Left lobe of liver (tissue), 2 donors: ENCODE measurements around the gene RBKS. TPM values are rescaled to one million over a fixed set of nuclear protein-coding genes. Genes with fewer than 3 reads are reported as not detected.

Source experiments
- ATAC-seq: fragments of 200-7000 bp; cut with Tn5 transposase; one replicate; pipeline ENCODE4 v1.9.1; 2020; ENCODE audit warnings: mild to moderate bottlenecking, moderate library complexity
- DNase-seq: peaks from one replicate; pipeline ENCODE4 v3.0.0-alpha.2; 2020; ENCODE audit warnings: low spot score
- total RNA-seq: library from RNA; stranded (reverse); gene quantifications from one replicate; pipeline ENCODE4 v1.2.1, GENCODE V29; 2021
- donor health status: DM: no; HTN: no; CAD: no; lungs with moderate emphysema.
- donor health status: DM: no; HTN: yes; CAD: no.

The RBKS gene
- total RNA-seq, 1 donor from 2014 or later, result 13.3 TPM

GRCh38 chr2:27803046-27803445 lies 87.1 kb downstream of the RBKS start:
- no peak for DNase-seq
- no peak for ATAC-seq

GRCh38 chr2:27802547-27802946 lies 87.6 kb downstream of the RBKS start:
- ATAC-seq, result no peak
- DNase-seq, result no peak

GRCh38 chr2:27800856-27801255 lies 89.3 kb downstream of the RBKS start:
- DNase-seq, result no peak
- no peak for ATAC-seq

- ATAC-seq, result no peak
- no peak for DNase-seq
Observed at GRCh38 chr2:27799646-27800010, 90.6 kb downstream of the RBKS start.

- DNase-seq (no peak), ATAC-seq (no peak)
Observed at GRCh38 chr2:27798948-27799645, 91.1 kb downstream of the RBKS start.

GRCh38 chr2:27798486-27798885 lies 91.7 kb downstream of the RBKS start:
- ATAC-seq (no peak), DNase-seq (no peak)

- ATAC-seq (no peak), DNase-seq (no peak)
Observed at GRCh38 chr2:27797841-27798240, 92.3 kb downstream of the RBKS start.

GRCh38 chr2:27796791-27797765 lies 93.1 kb downstream of the RBKS start:
- no peak for DNase-seq
- ATAC-seq, result peak; percentile 65

- no peak for ATAC-seq
Observed at GRCh38 chr2:27795868-27796277, 94.3 kb downstream of the RBKS start.

GRCh38 chr2:27795093-27795834 lies 94.9 kb downstream of the RBKS start:
- no peak for ATAC-seq
- no peak for DNase-seq

More at GRCh38 chr2:27795868-27796277, 94.3 kb downstream of the RBKS start:
- DNase-seq, result no peak

- ATAC-seq (no peak), DNase-seq (no peak)
Observed at GRCh38 chr2:27792759-27793158, 97.4 kb downstream of the RBKS start.

GRCh38 chr2:27790796-27791195 lies 99.4 kb downstream of the RBKS start:
- no peak for DNase-seq

GRCh38 chr2:27782701-27783100 lies 107.5 kb downstream of the RBKS start:
- ATAC-seq (no peak), DNase-seq (no peak)

More at GRCh38 chr2:27790796-27791195, 99.4 kb downstream of the RBKS start:
- ATAC-seq, result no peak

- DNase-seq, result no peak
- ATAC-seq, result no peak
Observed at GRCh38 chr2:27781496-27781895, 108.7 kb downstream of the RBKS start.

GRCh38 chr2:27779417-27780055 lies 110.7 kb downstream of the RBKS start:
- ATAC-seq, result no peak
- no peak for DNase-seq

GRCh38 chr2:27776696-27777095 lies 113.5 kb downstream of the RBKS start:
- no peak for ATAC-seq

GRCh38 chr2:27776097-27776496 lies 114.1 kb downstream of the RBKS start:
- peak; percentile 22 for ATAC-seq
- peak; percentile 73 for DNase-seq

More at GRCh38 chr2:27776696-27777095, 113.5 kb downstream of the RBKS start:
- no peak for DNase-seq

GRCh38 chr2:27773959-27774358 lies 116.2 kb downstream of the RBKS start:
- ATAC-seq (no peak), DNase-seq (no peak)

- no peak for DNase-seq
- ATAC-seq, result no peak
Observed at GRCh38 chr2:27772804-27773203, 117.4 kb downstream of the RBKS start.

- peak; percentile 97 for ATAC-seq
Observed at GRCh38 chr2:27771548-27772335, 118.4 kb downstream of the RBKS start, which contains the start of gene MRPL33. MRPL33 (plus strand) TSS chr2:27771719; CDS start chr2:27771778, 59 bp downstream.

More at GRCh38 chr2:27771548-27772335, 118.4 kb downstream of the RBKS start, which contains the start of gene MRPL33:
- DNase-seq, result peak; percentile 95
